HCEC 1CT (cell line): ENCODE measurements around the gene CEP83.
"Not testable (repeated sequence)": the region's sequence is repeated elsewhere in the genome, so short reads cannot be mapped to it uniquely, and the experiment has no call there.

Experiments used
- DNase-seq: peaks from one replicate; pipeline ENCODE4 v3.0.0-alpha.2; 2017

The CEP83 gene

DNA sequence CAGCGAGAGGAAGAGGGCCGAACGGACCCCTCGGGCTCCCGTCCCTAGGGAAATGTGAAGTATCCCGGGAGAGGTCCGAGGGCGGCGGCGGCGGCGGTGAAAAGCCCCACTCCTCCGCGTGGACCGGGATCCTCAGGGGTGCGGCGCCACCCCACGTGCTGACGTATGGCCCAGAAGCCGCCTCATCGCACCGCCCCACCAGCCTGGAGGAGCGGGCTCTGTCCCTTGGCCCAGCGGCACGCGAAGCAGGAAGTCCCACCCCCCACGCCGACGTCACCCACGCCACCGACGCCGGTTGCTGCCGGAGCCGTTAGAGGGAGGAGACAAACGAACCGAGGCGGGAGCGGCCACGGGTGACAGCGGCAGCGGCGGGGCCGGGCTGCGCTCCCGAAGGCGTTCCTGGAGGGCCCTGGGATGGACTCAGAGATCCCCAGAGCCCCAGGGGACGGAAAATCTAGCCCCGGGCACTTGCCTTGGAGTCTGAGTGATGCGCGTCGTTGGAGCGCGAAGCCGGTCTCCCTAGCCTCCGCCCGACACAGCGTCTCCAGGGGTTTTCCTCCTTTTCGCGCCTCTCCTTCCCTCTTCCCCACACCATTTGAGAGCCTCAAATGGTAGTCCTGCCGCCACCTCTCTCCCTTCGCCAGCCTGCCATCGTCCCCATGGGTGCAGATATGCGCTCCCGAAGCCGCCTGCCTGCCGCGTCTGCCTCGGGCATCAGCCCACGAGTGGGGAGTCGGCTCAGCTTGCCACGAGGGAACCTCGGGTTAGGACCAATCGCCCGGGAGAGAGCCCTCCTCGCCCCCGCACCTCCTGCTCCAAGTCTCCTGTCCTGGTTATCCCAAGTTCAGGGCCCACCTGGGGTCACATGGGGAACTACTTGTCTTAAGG is at the start of gene CEP83:
TSS of gene CEP83 (minus strand) at position 140 of the 888 bp plus-strand sequence. CDS start 47,377 bp downstream, outside the sequence.
- peak; percentile 93 for DNase-seq

DNA sequence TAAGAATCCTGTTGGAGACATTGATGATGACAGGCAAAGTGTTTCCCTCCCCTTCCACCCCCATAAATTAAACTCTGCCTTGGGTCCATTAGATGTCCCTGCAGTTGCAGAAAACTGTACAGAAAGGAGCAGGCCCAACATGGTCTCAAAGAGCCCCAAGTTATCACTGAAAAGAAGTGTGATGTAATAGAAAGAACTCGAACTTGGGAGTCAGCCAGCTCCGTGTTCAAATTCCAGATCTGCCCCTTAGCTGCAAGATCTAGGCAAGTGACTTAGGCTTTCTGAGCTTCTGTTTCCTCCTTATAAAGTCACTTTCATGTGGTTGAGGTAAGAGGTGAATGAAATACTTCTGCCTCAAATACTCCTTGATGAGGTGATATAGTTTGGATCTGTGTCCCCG is 49.6 kb upstream of the CEP83 start:
- DNase-seq, result no peak

GRCh38 chr12:94507455-94507854 is 47.8 kb upstream of the CEP83 start:
- DNase-seq, result no peak

DNA sequence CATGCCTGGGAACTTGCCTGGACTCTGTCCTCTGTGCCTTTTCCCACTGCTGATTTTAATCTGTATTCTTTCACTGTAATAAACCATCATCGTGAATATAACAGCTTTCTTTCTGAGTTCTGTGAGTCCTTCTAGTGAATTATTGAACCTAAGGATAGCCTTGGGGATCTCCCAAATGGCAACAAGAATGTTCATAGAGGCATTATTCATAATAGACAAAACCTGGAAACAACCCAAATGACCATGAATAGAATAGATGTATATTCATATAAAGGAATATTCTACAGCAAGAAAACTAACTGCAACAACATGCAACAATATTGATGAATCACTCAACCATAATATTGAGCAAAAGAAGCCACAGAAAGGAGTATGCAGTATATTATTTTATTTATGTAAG is 44.7 kb upstream of the CEP83 start:
- DNase-seq, result peak; percentile 38

DNA sequence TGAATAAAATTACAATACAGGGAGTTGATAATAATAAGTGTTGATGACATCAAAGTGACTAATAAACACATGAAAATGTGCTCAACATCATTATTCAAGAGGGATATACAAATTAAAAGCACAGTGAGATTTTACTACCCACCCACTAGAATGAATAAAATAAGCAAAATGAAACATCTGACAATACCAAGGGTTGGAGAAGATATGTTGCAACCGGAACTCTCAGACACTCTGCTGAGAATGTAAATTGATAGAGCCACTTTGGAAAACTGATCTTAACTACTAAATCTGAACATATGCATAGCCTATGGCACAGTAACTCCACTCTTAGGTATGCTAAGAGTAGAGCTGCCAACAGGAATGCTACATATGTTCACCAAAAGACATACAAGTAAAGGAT is 44.0 kb upstream of the CEP83 start:
- DNase-seq, result no peak

DNA sequence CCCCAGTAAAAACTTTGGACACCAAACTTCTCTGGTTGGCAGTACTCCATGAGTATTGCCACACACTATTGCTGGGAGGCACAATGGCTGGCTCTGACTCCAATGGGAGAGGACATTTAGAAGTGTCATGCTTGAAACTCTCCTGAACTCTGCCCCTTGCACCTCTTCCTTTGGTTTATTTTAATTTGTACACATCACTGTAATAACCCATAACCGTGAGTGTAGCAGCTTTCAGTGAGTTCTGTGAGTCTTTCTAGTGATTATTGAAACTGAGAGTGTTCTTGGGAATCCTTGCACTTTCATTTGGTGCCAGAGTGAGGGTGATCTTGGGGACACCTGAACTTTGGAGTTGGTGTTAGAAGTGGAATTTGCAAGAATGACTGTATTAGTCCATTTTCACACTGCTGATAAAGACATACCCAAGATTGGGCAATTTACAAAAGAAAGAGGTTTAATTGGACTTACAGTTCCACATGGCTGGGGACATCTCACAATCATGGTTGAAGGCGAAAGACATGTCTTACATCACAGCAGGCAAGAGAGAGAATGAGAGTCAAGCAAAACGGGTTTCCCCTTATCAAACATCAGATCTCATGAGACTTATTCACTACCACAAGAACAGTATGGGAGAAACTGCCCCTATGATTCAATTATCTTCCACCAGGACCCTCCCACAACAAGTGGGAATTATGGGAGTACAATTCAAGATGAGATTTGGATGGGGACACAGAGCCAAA is 41.3 kb upstream of the CEP83 start:
- DNase-seq, result no peak

GRCh38 chr12:94498698-94499097 is 39.0 kb upstream of the CEP83 start:
- no peak for DNase-seq

DNA sequence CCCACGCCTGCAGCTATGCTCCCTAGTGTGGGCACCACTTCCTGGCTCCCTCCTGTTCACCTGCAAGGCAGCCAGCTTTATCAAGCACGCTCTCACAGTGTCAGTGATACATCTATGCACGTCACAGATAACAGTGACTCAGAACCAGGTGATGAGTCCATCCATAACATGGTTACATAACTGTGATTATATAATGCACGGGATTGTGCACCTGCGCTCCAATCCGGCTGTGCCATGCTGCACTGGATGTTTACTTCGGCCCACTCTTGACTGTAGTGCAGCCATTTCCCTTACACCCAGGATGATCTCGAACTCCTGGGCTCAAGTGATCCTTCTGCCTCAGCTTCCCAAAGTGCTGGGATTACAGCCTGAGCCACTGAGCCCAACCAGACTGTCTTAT is 38.4 kb upstream of the CEP83 start:
- DNase-seq, result no peak

- no peak for DNase-seq
These were observed 35.9 kb upstream of the CEP83 start for GRCh38 chr12:94495445-94496115.

DNA sequence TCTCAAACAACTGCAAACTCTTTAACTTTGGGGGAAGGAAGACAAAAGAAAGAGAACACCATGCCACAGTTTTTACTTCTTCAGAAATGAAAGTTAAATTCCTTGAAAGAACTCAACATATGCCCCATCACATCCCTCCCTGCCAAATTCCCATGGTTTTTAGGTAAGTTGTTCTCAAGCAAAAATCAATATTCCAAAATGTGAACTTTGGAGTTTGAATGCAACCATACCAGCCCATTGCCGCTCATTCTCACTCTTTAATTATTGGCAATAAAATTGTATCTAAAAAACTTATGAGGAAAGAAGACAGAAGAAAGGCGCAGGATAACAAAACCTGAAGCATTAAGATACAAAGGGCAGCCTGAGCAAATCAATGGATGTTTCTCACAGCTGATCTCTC is 31.8 kb upstream of the CEP83 start:
- no peak for DNase-seq

GRCh38 chr12:94488463-94488862 is 28.8 kb upstream of the CEP83 start:
- no peak for DNase-seq

GRCh38 chr12:94481734-94482133 is 22.1 kb upstream of the CEP83 start:
- no peak for DNase-seq

DNA sequence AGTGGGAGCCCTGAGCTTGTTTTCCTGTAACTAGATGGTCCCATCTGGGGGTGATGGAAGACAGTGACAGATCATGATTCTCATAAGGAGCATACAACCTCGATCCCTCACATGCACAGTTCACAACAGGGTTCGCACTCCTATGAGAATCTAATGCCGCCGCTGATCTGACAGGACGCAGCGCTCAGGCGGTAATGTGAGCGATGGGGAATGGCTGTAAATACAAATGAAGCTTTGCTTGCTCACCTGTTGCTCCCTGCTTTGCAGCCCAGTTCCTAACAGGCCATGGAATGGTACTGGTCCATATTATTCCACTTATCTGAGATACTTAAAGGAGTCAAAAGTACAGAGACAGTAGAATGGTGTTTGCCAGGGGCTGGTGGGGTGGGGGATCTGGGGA is 9.9 kb upstream of the CEP83 start:
- no peak for DNase-seq

- DNase-seq, result no peak
These were observed 921 bp upstream of the CEP83 start for GRCh38 chr12:94460616-94460959.

- no peak for DNase-seq
These were observed 565 bp downstream of the CEP83 start for GRCh38 chr12:94458877-94459727.

DNA sequence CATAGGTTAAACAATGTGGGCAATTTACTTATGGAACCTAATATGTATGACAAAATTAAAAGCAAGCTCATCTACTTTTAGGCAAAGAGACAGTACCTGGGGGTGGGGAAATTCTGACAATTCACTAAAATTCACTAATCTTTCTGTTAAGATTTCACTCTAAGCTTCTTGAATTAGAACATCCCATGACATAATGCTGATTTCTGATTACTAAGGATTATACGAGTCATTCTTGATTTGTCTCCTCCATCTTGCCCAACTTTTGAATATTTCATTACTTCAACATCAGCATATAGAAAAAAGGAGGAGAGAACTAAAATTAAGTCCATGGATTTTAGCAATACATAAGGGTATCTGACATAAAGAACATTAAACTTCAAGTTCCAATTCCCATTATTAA is 2.4 kb downstream of the CEP83 start:
- DNase-seq, result no peak

DNA sequence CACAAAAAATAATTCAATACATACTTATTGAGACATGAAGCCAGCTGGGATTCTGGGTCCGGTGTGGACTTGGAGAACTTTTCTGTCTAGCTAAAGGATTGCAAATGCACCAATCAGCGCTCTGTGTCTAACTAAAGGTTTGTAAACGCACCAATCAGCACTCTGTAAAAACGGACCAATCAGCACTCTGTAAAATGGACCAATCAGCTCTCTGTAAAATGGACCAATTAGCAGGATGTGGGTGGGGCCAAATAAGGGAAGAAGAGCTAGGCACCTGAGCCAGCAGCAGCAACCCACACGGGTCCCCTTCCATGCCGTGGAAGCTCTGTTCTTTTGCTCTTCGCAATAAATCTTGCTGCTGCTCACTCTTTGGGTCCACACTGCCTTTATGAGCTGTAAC is 5.3 kb downstream of the CEP83 start:
- not testable (repeated sequence) for DNase-seq

DNA sequence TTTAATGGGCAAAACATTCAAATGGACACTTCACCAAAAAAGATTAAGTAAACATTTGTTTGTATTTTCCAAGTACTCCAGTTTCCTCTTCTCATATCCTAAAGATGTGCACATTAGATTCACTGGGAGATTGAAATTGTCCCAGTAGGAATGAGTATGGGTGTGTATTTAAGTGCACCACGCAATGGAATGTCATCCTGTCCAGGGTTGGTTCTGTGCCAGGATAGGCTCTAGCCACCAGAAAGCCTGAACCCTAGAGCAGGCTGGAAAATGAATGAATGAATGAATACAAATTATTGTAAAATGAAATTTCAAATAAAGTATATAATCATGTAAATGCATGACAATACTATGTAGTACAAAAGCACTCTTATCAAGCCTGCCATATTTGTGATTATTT is 14.0 kb downstream of the CEP83 start:
- no peak for DNase-seq

GRCh38 chr12:94437303-94437702 is 22.4 kb downstream of the CEP83 start:
- DNase-seq, result no peak

DNA sequence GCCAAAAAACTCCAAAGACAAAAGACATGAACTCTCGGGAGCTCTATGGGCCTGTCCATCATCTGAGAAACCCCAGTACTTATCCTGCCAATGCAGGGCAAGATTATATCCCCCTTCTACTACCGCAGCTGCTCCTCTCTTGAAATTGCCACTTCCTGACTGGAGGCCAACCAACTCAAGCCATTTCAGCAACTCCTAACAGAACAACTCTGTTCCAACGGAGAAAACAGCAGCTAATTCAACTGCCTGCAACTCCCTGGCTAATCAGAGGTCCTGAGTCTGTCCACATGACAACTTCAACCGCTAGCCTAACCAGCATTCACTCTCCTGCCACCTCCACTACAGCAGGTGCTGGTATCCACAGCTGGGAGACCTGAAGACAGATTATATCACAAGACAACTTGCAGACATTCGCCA is 24.1 kb downstream of the CEP83 start:
- DNase-seq, result no peak

GRCh38 chr12:94434171-94434570 is 25.5 kb downstream of the CEP83 start:
- no peak for DNase-seq

GRCh38 chr12:94433744-94434143 is 25.9 kb downstream of the CEP83 start:
- no peak for DNase-seq

DNA sequence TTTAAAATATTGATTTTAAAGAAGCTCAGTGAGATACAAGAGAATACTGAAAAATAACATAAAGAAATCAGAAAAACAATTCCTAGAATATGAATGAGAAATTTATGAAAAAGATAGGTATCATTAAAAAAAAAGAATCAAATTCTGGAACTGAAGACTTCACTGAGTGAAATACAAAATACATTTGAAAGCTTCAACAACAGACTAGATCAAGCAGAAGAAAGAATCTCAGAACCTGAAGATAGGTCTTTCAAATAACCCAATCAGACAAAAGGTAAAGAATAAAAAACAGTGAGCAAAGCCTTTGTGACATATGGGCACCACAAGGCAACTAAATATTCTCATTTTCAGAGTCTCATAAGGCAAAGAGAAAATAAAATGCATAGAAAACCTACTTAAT is 29.4 kb downstream of the CEP83 start:
- no peak for DNase-seq
